BJ (cell line): ENCODE measurements around the gene TTLL7. TPM values are rescaled to one million over a fixed set of nuclear protein-coding genes. Genes with fewer than 3 reads are reported as not detected.

Experiments used
- CTCF ChIA-PET: fragments of 350-600 bp; formaldehyde crosslinking; extraction: SDS; loops from one replicate; lab custom pipeline; 2021; ENCODE audit warnings: antibody characterized with exemption, inconsistent platforms; lab: Yijun Ruan, JAX
- POLR2A ChIA-PET: fragments of 300-600 bp; sonication (Branson Sonifier 250); formaldehyde crosslinking; extraction: SDS; loops from one replicate; lab custom pipeline; 2021; ENCODE audit warnings: antibody characterized with exemption; lab: Charles Lee
- DNase-seq: peaks from one replicate; pipeline ENCODE4 v3.0.0-alpha.2; 2011; ENCODE audit warnings: low read depth
- H3K27me3 ChIP-seq: 2 replicates; pipeline ENCODE4 v1.6.0; 2011; ENCODE audit warnings: low read length; ENCODE audit not compliant: control insufficient read depth, insufficient read depth
- H3K36me3 ChIP-seq: 2 replicates; pipeline ENCODE4 v1.5.1; 2011; ENCODE audit warnings: low read length; ENCODE audit not compliant: control insufficient read depth, insufficient read depth
- H3K4me3 ChIP-seq: 2 replicates; pipeline ENCODE4 v1.5.1; 2011; ENCODE audit warnings: low read depth, mild to moderate bottlenecking, control low read depth, low read length
- polyA plus RNA-seq: library from polyadenylated mRNA; depleted of rRNA; stranded (reverse); fragments of >200 nt; gene quantifications from 2 replicates; pipeline ENCODE4 v1.2.3, GENCODE V29; 2011
- TF ChIP-seq, protein P1 (sequence below): IDR thresholded peaks from 2 replicates; pipeline ENCODE4 v1.5.1; 2011; ENCODE audit warnings: low read depth, mild to moderate bottlenecking, control low read depth, inconsistent platforms, low read length, moderate library complexity; ENCODE audit not compliant: insufficient read depth

The TTLL7 gene
- polyA plus RNA-seq, 1 experiment: 4.7 TPM

DNA sequence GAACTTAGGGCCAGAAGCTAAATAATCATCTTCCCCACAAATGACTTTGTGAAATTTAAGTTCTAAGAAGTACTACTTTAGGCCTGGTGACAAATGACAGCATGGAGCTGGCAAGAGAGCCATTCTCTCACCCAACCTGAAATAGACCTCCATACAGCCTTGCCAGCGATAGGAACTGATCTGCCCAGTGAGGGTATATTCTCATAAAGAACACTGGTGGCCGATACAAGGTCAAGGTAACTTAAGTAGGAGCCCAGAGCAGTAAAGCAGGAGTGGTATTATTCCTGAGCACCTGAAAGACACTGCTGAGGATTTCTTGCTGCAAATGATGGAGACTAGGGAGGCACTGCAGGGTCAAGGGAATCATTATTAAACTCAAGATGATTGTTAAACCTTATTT is 2.6 kb upstream of the TTLL7 start:
- no peaks in the 10 kb centered on the region for H3K27me3 ChIP-seq
- CTCF ChIA-PET: no interaction called here

DNA sequence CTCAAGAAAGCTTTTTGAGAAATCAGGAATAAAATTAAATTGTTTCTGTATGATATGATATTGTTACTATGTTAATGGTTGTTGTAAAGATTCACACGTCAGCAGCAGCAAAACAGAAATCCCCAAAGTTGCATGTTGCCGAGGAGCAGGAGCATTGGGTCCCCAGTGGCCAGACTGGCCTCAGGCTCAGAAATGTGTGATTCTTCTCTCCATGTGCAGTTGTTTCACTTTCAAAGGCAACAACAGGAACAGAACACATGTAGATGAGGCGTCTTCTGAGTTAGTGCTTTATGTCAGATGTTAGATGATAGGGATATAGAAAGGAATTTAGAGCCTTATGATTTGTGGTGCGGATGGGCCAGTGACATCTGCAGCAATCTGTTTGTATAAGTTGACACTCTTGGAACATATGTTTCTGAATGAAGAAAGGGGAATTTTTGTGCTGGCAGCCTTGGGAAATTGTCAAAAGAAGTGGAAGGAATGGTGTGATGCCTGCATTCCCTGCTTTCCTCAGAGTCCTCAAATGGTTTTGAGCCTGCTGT is 2.1 kb upstream of the TTLL7 start:
- POLR2A ChIA-PET: no interaction called here
- Histone ChIP-seq H3K36me3 (no peaks in the 10 kb centered on the region), H3K4me3 (no peak overlapping the region), H3K27me3 (no peaks in the 10 kb centered on the region)
- TF ChIP-seq, protein P1, sequence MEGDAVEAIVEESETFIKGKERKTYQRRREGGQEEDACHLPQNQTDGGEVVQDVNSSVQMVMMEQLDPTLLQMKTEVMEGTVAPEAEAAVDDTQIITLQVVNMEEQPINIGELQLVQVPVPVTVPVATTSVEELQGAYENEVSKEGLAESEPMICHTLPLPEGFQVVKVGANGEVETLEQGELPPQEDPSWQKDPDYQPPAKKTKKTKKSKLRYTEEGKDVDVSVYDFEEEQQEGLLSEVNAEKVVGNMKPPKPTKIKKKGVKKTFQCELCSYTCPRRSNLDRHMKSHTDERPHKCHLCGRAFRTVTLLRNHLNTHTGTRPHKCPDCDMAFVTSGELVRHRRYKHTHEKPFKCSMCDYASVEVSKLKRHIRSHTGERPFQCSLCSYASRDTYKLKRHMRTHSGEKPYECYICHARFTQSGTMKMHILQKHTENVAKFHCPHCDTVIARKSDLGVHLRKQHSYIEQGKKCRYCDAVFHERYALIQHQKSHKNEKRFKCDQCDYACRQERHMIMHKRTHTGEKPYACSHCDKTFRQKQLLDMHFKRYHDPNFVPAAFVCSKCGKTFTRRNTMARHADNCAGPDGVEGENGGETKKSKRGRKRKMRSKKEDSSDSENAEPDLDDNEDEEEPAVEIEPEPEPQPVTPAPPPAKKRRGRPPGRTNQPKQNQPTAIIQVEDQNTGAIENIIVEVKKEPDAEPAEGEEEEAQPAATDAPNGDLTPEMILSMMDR: no peak
- DNase-seq: no peak
- CTCF ChIA-PET: no interaction called here

More for the DNA sequence above, 2.6 kb upstream of the TTLL7 start:
- DNase-seq: no peak
- H3K4me3 ChIP-seq: no peak overlapping the region
- TF ChIP-seq, protein P1: no peak
- POLR2A ChIA-PET: no interaction called here
- no peaks in the 10 kb centered on the region for H3K36me3 ChIP-seq

DNA sequence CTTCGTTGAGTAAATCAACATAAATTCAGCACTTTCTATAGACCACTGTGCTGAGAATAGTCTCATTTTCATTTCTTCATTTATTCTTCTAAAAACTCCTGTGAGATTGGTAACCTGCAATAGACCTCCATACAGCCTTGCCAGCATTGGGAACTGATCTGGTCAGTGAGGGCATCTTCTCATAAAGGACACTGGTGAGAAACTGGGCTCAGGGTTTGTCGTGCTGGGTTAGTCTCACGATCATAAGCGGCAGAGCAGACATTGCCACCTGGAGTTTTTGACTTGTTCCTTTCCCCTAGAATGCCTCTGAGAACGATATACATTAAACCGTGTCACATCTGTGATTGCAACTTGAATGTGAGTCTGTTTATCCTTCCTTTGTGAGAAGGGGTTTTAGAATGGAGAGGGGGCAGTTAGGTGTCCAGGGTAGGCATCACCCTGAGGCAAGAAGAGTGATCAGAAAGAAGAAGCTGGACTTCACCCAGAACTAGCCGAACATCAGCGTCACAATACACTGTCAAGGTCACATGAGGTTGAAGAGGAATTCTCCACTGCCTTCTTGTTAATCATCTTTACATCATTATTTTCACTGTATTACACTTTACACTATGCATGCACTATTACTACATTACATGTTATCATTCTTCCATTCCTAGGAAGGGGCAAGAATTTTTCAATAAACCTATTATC is 1.4 kb upstream of the TTLL7 start:
- ChIA-PET POLR2A (no interaction called here), CTCF (no interaction called here)
- TF ChIP-seq, protein P1: no peak
- Histone ChIP-seq H3K27me3 (no peaks in the 10 kb centered on the region), H3K36me3 (no peaks in the 10 kb centered on the region), H3K4me3 (no peak overlapping the region)
- DNase-seq: no peak

DNA sequence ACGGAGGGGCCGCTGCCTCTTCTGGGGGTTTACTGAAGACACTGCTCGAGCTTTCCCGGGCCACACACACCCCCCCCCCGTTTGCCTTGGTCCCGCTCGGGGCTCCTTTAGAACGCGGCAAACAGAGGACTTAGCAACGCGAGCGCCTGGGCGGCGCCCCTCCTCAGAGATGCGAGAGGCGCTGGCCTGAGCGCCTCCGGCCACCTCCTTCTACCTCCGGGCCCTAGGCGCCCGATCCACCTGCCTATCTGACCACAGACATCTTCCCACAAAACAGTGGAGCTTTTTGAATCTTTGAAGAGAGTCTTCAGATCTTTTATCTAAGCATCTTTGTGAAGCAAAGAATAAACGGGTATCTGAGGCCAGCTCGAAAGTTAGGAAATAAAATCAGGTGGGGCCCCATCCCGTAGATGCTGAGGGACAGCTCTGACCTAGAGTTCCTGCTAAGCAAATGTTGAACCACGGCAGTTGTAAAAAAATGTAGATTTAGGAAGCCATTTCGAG is 436 bp upstream of the TTLL7 start:
- ChIA-PET POLR2A (interaction anchor here (0.5 kb wide), 1 partner anchor 16 kb away, joined by 4 read pairs; no protein-coding TSS in a partner anchor), CTCF (interaction anchor here (0.6 to 1.0 kb wide), 2 partner anchors 18 to 426 kb away, joined by 3 to 5 read pairs; no protein-coding TSS in a partner anchor)
- Histone ChIP-seq H3K4me3 (peak overlapping the region; percentile 92), H3K27me3 (no peaks in the 10 kb centered on the region), H3K36me3 (no peaks in the 10 kb centered on the region)
- no peak for DNase-seq
- TF ChIP-seq, protein P1: no peak

DNA sequence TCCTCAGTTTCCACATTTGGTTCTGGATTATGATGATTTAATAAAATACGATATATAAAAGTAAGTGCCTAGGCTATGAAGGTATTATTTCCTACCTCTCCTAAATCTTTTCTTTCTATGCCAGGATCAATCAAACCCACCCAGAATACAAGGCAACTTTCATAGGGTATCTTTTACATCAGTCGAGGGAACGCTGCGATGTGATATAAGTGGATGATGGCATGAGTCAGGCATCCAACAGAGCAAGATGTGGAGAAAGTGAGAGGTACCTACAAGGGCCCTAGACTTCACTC is 781 bp downstream of the TTLL7 start:
- H3K27me3 ChIP-seq: no peaks in the 10 kb centered on the region
- DNase-seq: no peak
- TF ChIP-seq, protein P1: no peak
- no peaks in the 10 kb centered on the region for H3K36me3 ChIP-seq
- ChIA-PET POLR2A (no interaction called here), CTCF (interaction anchor here (0.9 kb wide), 1 partner anchor 121 kb away, joined by 3 read pairs; no protein-coding TSS in a partner anchor)
- peak overlapping the region; percentile 92 for H3K4me3 ChIP-seq
